C4-2B (cell line): ENCODE results near the gene HORMAD2.

Experiments
- ZFX ChIP-seq: fragments of 450-650 bp; IDR thresholded peaks from 2 replicates; pipeline ENCODE4 v1.6.1; 2017
- TF ChIP-seq, protein P1 (sequence below): fragments of 450-650 bp; conservative IDR thresholded peaks from 2 replicates; pipeline ENCODE4 v1.5.1; 2017; ENCODE audit warnings: mild to moderate bottlenecking

DNA sequence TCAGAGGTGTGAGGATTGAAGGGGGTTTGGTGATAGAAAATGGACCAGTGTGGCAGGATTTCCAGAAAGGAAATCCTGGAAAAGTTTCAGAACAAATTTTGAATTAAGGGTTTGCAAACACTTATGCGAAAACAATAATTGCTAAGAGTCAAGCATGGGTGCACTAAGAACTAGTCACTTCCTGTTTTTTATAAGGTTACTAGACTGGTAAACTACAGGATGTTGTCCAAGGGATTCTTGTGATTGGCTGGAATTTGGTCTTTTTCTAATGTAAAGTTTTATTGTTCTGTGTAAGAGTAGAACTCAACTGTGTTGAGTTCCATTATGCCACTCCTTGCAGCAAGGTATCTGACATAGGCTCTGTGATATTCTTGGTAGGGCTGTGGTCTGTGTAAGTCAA is 112.2 kb downstream of the HORMAD2 start:
- TF ChIP-seq, protein P1, sequence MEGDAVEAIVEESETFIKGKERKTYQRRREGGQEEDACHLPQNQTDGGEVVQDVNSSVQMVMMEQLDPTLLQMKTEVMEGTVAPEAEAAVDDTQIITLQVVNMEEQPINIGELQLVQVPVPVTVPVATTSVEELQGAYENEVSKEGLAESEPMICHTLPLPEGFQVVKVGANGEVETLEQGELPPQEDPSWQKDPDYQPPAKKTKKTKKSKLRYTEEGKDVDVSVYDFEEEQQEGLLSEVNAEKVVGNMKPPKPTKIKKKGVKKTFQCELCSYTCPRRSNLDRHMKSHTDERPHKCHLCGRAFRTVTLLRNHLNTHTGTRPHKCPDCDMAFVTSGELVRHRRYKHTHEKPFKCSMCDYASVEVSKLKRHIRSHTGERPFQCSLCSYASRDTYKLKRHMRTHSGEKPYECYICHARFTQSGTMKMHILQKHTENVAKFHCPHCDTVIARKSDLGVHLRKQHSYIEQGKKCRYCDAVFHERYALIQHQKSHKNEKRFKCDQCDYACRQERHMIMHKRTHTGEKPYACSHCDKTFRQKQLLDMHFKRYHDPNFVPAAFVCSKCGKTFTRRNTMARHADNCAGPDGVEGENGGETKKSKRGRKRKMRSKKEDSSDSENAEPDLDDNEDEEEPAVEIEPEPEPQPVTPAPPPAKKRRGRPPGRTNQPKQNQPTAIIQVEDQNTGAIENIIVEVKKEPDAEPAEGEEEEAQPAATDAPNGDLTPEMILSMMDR, result no peak
- TF ChIP-seq ZFX, result no peak
